Epithelial cell of prostate (primary cell): ENCODE measurements around the gene MAML2.
A peak's percentile ranks its signal among the peaks of the same experiment; 100 is the strongest.
"Not testable (repeated sequence)": the region's sequence is repeated elsewhere in the genome, so short reads cannot be mapped to it uniquely, and the experiment has no call there.

ENCODE experiments used
- DNase-seq: peaks from one replicate; pipeline ENCODE4 v3.0.0-alpha.2; 2011; ENCODE audit warnings: low read depth, low spot score
- H3K27ac ChIP-seq: fragments of 450-650 bp; 2 replicates; pipeline ENCODE4 v1.5.1; 2017; ENCODE audit warnings: mild to moderate bottlenecking

Gene MAML2

DNA sequence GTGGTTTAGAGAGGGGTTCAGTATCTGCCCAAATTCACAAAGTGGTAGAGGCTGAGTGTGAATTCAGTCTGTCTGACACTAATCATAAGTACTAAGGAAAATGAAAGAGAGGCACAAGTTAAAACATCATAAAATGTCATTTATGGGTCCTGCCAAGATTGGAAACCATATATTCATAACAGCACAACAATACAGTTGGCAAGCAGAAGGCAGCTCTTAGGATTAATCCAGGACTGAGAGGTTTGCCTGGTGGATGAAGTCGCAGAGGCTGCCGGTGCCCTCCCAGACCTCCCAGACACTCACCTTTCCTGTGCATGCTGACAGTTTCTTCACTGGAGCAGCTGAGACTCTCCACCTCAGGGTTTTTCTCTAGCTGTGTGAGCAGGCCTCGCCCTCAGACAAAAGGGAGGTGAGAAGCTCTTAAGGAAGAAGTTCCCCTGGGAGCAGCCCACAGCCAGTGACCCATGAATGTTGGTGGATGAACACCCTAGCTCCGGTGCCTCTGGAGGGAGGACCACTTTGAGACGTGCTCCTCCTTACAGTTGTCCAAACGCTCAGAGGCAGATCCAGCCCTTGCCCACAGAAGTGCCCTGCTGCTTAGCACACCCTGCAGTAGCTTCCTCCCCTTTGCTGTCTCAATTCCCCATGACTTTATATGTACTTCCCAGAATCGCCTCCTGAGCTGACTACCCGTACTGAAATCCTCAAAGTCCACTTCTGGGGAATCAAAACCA lies 43.7 kb downstream of the MAML2 start:
- DNase-seq: no peak
- no peak overlapping the region for H3K27ac ChIP-seq

DNA sequence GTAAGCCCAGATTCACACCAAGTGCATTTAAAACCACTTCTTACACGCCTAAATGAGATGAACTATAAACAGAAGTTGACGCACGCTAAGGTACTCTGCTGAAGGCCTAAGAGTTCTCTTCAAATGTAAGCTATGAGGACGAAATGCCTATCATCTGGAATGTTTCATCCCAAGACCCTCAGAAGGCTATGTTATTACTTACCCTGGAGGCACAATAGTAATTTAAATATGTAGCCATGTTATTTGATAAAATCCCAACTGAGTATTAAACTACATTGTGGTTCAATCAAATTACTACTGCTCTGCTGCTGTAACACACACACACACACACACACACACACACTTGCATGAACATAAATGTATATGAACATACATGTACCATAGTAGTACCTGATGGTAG lies 47.6 kb downstream of the MAML2 start:
- no peak for DNase-seq
- H3K27ac ChIP-seq: no peak overlapping the region

- no peak for DNase-seq
- no peak overlapping the region for H3K27ac ChIP-seq
Observed at GRCh38 chr11:96294289-96294688, 48.7 kb downstream of the MAML2 start.

DNA sequence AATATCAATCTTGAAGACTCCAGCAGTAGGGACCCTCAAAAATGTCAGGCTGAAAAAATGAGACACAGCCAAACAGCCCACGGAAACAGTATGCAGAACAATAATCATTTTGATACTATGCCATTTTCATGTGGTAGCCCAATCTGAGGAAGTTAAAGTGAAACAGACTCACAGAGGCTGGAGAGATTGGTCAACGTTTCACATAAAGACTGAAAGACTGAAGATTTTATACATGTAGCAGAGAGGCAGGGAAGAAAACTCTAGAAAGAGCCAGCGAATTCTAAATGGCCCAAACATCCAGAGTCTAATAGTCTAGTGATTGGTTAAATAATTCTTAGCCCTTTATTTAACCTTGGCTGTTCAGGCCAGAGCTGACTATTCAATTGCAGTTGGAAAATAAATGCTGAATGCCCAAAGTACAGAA lies 49.4 kb downstream of the MAML2 start:
- H3K27ac ChIP-seq: no peak overlapping the region
- DNase-seq: no peak

DNA sequence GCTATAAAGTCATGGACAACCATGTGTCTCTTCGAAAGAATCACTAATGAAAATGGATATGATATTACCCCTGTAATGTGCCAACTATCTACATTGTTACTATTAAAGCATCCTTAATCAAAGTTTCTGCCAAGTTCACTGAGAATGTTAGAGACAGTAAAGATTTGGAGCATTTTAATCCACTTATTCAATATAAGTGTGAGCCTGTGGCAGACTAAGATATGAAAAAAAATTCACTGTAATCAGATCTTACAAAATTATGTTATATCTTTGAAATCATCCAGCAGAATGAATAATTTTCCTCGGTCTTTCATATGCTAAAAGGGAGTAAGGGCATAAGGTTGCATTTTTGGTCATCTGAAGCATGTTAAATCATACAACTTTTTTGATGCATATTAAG lies 49.9 kb downstream of the MAML2 start:
- no peak overlapping the region for H3K27ac ChIP-seq
- DNase-seq: no peak

DNA sequence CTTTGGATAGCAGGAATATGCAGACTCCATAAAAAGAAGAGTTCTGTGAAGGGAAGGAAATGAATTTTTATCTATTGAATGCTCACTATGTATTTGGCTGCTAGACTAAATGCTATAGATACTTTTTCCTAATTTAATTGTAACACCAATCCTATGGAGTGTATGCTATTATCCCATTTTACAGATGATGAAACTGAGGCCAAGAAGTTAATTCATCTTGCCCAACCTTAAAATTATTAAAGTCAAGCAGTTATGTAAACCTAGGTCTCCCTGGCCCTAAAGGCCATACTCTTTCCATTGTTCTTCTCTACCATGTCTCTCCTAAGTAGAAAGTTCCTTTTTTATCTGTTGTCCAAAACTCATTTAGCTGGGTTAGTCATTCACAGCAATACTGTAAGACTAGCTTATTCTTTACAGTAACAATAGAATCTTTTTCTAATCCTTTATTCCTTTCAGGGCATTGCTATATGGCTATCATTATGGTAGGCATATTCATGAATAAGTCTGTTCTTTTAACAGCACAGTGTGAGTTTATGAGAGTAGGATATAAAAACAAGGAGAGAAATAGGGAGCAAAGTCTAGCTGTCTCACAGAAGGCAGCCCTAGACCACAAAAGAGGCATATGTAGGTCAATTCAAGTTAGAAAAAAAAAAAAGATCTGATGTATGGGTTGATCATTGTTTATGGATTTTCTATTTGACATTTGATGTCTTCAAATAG lies 50.5 kb downstream of the MAML2 start:
- DNase-seq: no peak
- H3K27ac ChIP-seq: no peak overlapping the region

DNA sequence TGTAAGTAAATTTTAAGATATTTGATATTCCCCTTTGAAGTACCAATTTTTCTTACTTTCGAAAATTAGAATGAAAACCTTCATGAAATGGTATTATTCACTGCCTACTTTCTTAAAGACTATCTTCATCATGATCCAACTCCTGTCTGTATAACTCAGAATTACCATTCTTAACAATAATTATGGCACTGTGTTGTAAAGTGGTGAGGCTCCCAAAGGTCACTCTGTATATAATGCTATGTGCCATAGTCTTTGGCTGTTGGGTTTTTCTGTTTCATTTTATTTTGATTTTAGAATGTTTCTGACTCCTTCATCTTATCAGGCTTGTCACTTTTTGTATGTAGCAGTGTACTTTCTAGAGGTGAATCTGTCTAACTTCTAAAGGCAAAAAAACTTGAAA lies 52.4 kb downstream of the MAML2 start:
- no peak for DNase-seq
- H3K27ac ChIP-seq: no peak overlapping the region

DNA sequence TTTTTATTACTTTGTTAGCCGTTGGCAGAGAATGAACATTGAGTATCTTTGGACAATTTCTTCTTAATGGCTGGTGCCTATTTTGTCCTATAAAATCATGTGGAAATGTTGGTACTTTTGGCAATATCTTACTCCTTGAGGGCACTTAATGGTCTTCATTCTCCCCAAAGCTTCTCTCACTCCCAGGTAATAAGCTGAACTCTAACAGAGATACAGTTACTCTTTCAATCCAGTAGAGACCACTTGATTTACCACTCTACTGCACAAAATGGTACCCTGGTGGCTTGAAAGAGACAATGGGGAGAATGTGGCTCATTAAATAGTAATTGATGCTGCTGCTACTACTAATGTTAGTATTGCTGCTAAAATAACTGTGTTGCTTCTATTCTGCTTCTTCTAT lies 53.0 kb downstream of the MAML2 start:
- DNase-seq: no peak

DNA sequence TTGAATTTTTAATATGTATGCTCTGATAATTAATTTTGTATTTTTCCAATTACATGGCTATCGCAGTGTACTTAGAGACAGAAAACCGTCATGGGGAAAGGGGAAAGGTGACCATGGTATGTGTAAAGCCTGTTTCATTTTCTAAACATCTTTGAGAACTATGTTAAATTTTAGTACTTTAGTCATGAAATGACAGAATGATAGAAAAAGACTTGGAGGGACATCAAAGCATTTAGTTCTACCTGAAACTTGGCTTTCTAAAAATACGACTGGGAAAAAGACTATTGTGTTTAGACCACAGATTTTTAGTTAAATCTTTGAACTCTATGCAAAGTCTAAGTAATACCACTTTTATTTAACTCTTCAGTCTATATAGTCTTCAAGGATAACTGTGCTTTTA lies 54.1 kb downstream of the MAML2 start:
- no peak for DNase-seq
- H3K27ac ChIP-seq: no peak overlapping the region

More for the DNA sequence above, 53.0 kb downstream of the MAML2 start:
- H3K27ac ChIP-seq: no peak overlapping the region

DNA sequence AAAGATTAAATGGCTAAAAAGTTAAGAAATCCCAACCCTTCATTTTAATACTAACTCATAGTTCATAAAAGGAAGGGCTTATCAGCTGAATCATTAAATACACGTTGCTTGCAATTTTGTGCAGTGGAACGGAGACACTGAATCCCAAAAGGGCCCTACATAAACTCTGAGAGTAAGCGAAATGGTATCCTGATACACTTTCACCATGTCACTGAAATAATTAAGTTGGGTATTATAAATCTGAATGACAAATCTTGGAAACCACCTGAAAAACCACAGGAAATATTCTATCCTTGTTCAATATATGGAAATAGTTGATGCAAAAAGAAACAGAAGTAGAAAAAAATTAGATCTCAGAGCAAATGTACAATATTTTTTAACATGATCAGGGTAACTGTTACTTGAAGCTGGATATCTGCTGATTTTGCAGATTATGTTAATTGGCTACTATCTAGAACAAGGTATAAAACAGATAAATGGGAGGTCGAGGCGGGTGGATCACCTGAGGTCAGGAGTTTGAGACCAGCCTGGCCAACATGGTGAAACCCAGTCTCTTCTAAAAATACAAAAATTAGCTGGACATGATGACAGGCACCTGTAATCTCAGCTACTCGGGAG lies 55.1 kb downstream of the MAML2 start:
- no peak for DNase-seq
- H3K27ac ChIP-seq: no peak overlapping the region

DNA sequence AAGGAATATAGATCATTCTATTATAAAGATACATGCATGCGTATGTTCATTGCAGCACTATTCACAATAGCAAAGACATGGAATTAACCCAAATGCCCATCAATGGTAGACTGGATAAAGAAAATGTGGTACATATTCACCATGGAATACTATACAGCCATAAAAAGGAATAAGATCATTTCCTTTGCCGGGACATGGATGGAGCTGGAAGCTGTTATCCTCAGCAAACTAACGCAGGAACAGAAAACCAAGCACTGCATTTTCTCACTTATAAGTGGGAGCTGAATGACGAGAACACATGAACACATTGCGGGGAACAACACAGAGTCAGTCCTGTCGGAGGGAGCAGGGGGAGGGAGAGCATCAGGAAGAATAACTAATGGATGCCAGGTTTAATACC lies 57.0 kb downstream of the MAML2 start:
- DNase-seq, H3K27ac ChIP-seq: not testable (repeated sequence)

GRCh38 chr11:96284917-96285316 lies 58.1 kb downstream of the MAML2 start:
- H3K27ac ChIP-seq: no peak overlapping the region
- no peak for DNase-seq

- no peak overlapping the region for H3K27ac ChIP-seq
- DNase-seq: no peak
Observed at GRCh38 chr11:96284401-96284800, 58.6 kb downstream of the MAML2 start.

DNA sequence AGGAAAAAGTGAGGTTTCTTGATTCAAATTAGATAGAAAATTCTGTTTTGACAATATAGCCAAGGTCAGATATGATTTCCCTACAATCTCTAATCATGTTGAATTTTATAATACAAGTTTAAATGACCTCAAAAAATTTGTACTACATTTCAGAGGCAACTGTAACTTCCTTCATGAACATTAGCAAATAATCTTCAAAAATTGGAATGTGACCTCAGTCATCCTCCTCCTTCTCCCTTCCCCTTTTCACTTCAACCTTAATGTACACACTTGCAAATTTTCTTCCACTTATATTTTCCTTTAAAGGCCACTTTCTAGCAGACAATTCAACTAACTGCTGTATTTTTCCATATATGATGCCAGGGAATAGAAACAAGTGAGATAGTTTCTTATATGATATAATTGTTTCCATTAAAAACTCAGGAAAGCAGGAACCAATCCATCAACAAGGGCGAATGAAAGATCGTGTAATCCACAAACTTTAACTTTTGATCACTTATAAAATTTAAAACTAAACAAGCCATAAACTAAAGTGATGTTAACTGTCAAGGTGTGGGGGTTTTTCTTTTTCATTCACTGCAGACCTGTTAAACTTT lies 60.3 kb downstream of the MAML2 start:
- no peak for DNase-seq
- no peak overlapping the region for H3K27ac ChIP-seq

GRCh38 chr11:96280444-96280843 lies 62.6 kb downstream of the MAML2 start:
- DNase-seq: no peak
- H3K27ac ChIP-seq: peak overlapping the region; percentile 75

DNA sequence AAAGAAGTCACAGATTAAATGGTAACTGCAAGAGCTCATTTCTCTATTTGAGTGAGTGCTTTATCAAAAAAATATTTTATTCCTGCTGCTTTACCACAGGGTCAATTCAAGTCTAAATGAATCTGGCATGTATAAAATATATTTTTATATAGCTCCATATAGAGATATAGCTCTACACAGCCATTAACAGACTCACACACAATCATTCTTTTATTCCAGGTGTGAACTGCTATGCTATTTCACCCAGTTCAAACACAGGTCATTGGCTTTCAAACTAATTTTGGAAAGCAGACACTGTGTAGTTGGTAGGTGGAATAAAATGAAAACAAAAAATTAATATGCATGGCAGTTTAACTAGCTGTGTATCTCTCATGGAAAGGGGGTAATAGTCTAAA lies 63.1 kb downstream of the MAML2 start:
- no peak for DNase-seq
- peak overlapping the region; percentile 75 for H3K27ac ChIP-seq

DNA sequence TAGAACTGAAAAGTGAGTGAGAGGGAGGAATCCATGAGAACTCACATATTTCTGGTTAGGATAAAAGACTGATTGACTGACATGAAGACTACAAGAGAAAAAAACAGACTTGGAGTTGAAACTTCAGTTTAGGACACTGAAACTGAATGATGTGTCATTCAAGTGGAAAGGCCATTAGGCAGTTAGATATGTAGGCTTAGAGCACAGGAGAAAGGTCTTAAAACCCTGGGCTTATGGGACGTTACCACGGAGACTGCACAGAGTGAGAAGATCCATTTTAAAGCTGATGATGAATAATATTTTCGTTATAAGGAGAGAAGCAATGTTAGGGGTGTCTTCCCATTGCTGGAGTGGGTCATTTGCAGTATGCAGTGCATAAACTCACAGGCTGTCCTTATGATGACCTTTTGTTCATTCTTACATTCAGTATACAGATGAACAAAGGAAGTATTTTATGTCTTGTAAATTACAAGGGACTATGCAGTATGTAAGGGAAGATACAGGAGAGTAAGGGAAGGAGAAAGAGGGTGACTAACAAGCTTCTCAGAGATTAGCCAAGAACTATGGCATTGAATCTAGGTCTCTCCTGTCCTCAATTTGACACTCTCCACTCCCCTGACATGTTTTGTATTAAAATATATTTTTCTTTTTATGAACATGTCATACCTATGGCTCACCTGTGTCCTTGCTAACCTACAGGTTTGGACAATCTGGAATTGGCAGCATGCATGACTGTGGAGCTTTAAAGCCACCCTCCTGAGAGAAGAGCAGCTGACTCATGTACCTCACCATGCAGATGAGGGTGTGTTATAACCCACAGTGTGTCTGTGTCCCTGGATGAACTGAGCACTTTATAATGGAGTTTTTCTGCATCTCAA lies 63.7 kb downstream of the MAML2 start:
- peak overlapping the region; percentile 75 for H3K27ac ChIP-seq
- peak; percentile 85 for DNase-seq

GRCh38 chr11:96278039-96278897 lies 64.7 kb downstream of the MAML2 start:
- DNase-seq: no peak
- peak overlapping the region; percentile 75 for H3K27ac ChIP-seq

DNA sequence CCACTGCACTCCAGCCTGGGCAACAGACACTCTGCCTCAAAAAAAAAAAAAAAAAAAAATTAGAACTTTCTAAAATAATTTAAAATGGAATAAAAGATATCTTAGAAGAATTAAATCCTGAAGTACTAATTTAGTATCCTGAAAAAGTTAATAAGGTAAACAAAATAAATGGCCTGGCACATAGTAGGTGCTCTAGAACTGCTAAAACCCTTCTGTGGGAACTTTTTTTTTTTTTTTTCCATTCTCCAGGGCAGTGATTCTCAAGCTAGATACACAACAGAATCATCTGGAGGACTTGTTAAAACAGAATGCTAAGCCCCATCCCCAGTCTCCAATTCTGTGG lies 65.3 kb downstream of the MAML2 start:
- DNase-seq: no peak
- H3K27ac ChIP-seq: peak overlapping the region; percentile 75
